Measurements from ENCODE around the gene TNFRSF1B.

GRCh38 chr1:12135612-12136011 is 31.2 kb upstream of the TNFRSF1B start:
- no peak for TF ChIP-seq EZH2 (IDR thresholded peaks at IDR 0.05)
- no peak for TF ChIP-seq POLR2AphosphoS5 (IDR thresholded peaks at IDR 0.05; ENCODE audit: borderline replicate concordance, low read depth, low read length)
- no peak for TF ChIP-seq FOXP2 (optimal IDR thresholded peaks at IDR 0.05; ENCODE audit: control extremely low read depth, extremely low read length, insufficient read depth)
